Measurements from ENCODE around the gene USH2A. TPM values are rescaled to one million over a fixed set of nuclear protein-coding genes. Genes with fewer than 3 reads are reported as not detected.

Gene USH2A
- total RNA-seq, 1 donor from 2014 or later = 0.55 TPM

DNA sequence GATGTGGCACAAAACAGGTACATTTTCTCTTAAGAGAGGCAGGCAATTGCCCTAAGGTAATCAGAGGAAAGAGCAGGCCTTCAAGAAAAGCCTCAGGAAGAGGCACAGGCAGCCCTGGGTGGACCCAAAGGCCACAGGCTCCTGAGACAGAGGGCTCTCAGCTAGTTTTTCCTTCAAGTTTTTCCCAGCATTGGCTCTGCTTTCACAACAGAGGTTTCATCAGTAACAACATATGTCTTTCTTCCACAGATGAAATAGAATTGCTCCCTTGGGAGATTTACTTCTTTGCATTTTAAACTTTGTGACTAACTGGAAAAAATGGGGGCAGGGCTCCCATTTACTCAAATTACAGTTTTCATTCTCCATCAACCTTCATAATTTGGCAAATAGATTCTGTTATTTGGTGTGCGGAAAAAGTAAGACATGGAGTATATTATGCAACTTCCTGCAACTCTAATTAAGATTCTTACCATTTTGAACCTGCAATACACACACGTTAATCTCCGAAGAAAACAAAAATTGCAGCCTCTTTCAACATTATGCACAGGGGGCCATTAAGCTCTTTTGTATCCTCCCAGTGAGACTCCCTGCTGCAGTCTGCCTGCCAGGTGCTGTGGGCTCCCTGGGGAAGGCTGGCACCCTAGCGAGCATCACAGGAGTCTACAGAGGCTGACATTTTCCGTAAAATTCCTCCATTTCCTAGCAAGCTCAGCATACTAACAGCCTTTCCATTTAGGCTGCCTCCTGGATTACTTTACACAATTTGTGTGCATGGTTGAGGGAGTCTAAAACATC is 282.3 kb downstream of the USH2A start:
- Mint-ChIP-seq H3K27ac (no peak overlapping the region), H3K9me3 (ENCODE audit: low read depth) (no peaks in the 10 kb centered on the region), H3K4me3 (ENCODE audit: low read depth) (no peak overlapping the region)

DNA sequence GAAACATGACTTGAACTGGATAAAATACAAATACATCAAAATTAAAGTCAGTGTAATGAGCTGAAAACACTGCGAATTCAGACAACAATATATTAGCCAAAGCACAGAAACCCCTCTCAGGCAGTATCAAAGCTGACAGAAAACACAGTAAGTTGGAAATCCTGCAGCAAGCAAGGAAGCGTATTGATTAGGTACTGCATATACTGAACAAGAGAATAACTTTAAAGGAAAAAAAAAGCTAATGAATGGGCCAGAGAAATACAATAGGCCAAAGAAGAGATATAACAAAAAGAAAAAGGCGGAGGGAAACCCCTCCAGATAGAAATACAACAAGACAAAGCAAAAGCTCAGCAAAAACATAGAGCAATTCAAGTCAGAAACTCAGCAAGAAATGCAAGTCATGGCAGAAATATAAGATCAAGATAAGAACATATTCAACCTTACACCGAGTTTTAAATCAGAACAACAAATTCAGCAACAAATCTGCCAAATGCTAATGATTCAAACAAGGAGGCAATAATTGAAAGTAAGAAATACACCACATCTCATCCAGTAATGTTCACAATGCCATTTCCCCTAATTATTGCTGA is 299.0 kb downstream of the USH2A start:
- no peak for DNase-seq (ENCODE audit: low spot score, unreplicated experiment)
- Mint-ChIP-seq H3K9me3 (ENCODE audit: low read depth) (peaks cover 14% of the 10 kb centered on the region), H3K4me1 (ENCODE audit: low read depth) (no peaks in the 10 kb centered on the region), H3K36me3 (ENCODE audit: insufficient read depth) (no peaks in the 10 kb centered on the region), H3K27ac (no peak overlapping the region), H3K27me3 (no peaks in the 10 kb centered on the region), H3K4me3 (ENCODE audit: low read depth) (no peak overlapping the region)
- TF ChIP-seq, protein P1, sequence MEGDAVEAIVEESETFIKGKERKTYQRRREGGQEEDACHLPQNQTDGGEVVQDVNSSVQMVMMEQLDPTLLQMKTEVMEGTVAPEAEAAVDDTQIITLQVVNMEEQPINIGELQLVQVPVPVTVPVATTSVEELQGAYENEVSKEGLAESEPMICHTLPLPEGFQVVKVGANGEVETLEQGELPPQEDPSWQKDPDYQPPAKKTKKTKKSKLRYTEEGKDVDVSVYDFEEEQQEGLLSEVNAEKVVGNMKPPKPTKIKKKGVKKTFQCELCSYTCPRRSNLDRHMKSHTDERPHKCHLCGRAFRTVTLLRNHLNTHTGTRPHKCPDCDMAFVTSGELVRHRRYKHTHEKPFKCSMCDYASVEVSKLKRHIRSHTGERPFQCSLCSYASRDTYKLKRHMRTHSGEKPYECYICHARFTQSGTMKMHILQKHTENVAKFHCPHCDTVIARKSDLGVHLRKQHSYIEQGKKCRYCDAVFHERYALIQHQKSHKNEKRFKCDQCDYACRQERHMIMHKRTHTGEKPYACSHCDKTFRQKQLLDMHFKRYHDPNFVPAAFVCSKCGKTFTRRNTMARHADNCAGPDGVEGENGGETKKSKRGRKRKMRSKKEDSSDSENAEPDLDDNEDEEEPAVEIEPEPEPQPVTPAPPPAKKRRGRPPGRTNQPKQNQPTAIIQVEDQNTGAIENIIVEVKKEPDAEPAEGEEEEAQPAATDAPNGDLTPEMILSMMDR (IDR thresholded peaks at IDR 0.05; ENCODE audit: unreplicated experiment) = no peak

More for the DNA sequence above, 282.3 kb downstream of the USH2A start:
- no peak for DNase-seq (ENCODE audit: low spot score, unreplicated experiment)
- H3K27me3 Mint-ChIP-seq = peaks cover 18% of the 10 kb centered on the region
- H3K36me3 Mint-ChIP-seq (ENCODE audit: insufficient read depth) = no peaks in the 10 kb centered on the region
- peaks cover 2% of the 10 kb centered on the region for H3K4me1 Mint-ChIP-seq (ENCODE audit: low read depth)
- TF ChIP-seq, protein P1 (IDR thresholded peaks at IDR 0.05; ENCODE audit: unreplicated experiment) = no peak

DNA sequence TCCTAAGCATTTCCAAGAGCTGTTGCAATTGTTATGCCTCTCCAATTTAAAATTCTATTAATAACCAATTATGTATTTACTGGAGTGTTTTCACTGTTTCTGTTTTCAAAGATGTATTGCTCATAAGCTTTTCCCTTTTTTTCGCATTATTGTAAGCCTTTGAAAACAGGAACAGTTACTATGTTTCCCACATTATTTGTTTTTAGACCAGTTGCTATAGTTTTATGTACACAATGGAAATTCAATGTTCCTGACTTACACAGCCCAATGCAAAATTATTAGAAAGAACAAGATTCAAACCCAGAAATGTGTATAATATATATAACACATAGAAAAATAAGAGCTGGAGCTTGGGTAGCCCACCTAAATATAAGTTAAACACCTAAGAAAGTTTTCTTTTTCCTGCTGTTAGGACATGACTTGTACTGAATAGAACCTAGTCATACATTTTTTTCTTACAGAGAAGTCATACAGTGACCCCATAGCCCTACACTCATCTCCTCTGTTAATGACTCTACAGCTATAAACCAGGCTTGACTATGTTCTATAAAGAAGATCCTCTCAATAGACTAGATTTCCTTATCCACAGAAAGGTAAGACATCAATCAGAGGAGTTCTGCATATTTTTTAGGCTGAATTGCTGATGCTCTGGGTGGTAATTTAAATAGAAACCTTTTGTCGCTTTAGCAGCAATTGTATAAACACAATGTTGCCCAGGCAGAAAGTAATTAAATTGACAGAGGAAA is 299.6 kb downstream of the USH2A start:
- peaks cover 14% of the 10 kb centered on the region for H3K9me3 Mint-ChIP-seq (ENCODE audit: low read depth)
- no peak for DNase-seq (ENCODE audit: low spot score, unreplicated experiment)
- no peaks in the 10 kb centered on the region for H3K36me3 Mint-ChIP-seq (ENCODE audit: insufficient read depth)
- no peak overlapping the region for H3K4me3 Mint-ChIP-seq (ENCODE audit: low read depth)
- H3K4me1 Mint-ChIP-seq (ENCODE audit: low read depth) = no peaks in the 10 kb centered on the region
- H3K27ac Mint-ChIP-seq = no peak overlapping the region
- no peaks in the 10 kb centered on the region for H3K27me3 Mint-ChIP-seq
- TF ChIP-seq, protein P1 (IDR thresholded peaks at IDR 0.05; ENCODE audit: unreplicated experiment) = no peak

DNA sequence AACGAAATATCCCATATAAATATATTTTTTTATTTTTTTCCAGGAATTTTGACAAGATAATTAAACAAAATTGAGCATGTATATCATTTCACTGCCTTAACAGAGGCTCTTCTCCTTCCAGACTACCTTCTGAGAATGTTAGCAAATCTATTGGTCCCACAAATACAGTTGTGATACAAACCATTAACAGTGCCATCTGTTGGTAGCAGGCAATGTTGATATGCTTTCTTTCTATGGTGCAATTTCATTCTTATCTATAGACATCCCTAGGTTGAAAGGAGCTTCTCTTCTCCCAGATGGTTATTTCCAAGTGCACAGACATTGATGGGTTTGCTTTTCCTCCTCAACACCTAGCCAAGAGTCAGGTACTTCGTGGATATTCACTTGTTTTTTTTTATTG is 303.6 kb downstream of the USH2A start:
- TF ChIP-seq, protein P1 (IDR thresholded peaks at IDR 0.05; ENCODE audit: unreplicated experiment) = peak; percentile 47
- H3K9me3 Mint-ChIP-seq (ENCODE audit: low read depth) = peaks cover 7% of the 10 kb centered on the region
- no peak overlapping the region for H3K4me3 Mint-ChIP-seq (ENCODE audit: low read depth)
- no peaks in the 10 kb centered on the region for H3K36me3 Mint-ChIP-seq (ENCODE audit: insufficient read depth)
- H3K27ac Mint-ChIP-seq = no peak overlapping the region
- DNase-seq (ENCODE audit: low spot score, unreplicated experiment) = no peak
- no peaks in the 10 kb centered on the region for H3K4me1 Mint-ChIP-seq (ENCODE audit: low read depth)
- no peaks in the 10 kb centered on the region for H3K27me3 Mint-ChIP-seq

DNA sequence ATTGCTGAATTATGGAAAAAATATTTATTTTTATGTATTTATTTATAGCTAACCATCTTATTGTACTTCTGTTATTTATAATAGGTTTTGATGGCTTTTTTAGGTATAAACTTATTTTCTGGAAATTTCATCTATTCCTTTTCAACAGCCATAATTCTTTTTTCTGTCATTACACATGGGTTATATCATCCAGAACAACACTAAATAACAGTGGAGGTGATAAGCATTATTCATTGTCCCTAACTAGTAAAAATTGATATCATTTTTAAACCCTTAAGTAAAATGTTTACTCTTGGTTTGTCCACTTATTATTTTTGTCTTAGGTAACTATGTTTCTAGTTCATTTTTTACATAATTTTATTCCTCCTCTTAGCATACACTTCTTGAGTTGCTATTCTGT is 309.1 kb downstream of the USH2A start:
- no peak for DNase-seq (ENCODE audit: low spot score, unreplicated experiment)
- no peaks in the 10 kb centered on the region for H3K4me1 Mint-ChIP-seq (ENCODE audit: low read depth)
- TF ChIP-seq, protein P1 (IDR thresholded peaks at IDR 0.05; ENCODE audit: unreplicated experiment) = no peak
- no peak overlapping the region for H3K27ac Mint-ChIP-seq
- no peaks in the 10 kb centered on the region for H3K36me3 Mint-ChIP-seq (ENCODE audit: insufficient read depth)
- H3K9me3 Mint-ChIP-seq (ENCODE audit: low read depth) = no peaks in the 10 kb centered on the region
- no peak overlapping the region for H3K4me3 Mint-ChIP-seq (ENCODE audit: low read depth)
- H3K27me3 Mint-ChIP-seq = no peaks in the 10 kb centered on the region
